RWPE2 (cell line): ENCODE results near the gene CRYAB.

ENCODE experiments used
- ATAC-seq: fragments of 200-7000 bp; cut with Tn5 transposase; 3 replicates; pipeline ENCODE4 v1.9.1; 2021; ENCODE audit warnings: low read depth
- DNase-seq: peaks from one replicate; pipeline ENCODE4 v3.0.0-alpha.2; 2020; ENCODE audit warnings: low spot score
- H3K27ac ChIP-seq: fragments of 450-650 bp; 2 replicates; pipeline ENCODE4 v1.5.1; 2017; ENCODE audit warnings: mild to moderate bottlenecking; ENCODE audit not compliant: poor library complexity, severe bottlenecking
- H3K27me3 ChIP-seq: fragments of 250-450 bp; sonication (Bioruptor Pico); 2 replicates; pipeline ENCODE4 v1.5.1; 2021; ENCODE audit warnings: mild to moderate bottlenecking, moderate library complexity; ENCODE audit not compliant: insufficient read depth, poor library complexity, severe bottlenecking
- H3K36me3 ChIP-seq: fragments of 250-450 bp; sonication (Bioruptor Pico); 2 replicates; pipeline ENCODE4 v1.5.1; 2020; ENCODE audit warnings: low read depth, mild to moderate bottlenecking, moderate library complexity
- H3K4me1 ChIP-seq: fragments of 250-450 bp; sonication (Bioruptor Pico); 2 replicates; pipeline ENCODE4 v1.5.1; 2021; ENCODE audit warnings: mild to moderate bottlenecking, moderate library complexity; ENCODE audit not compliant: insufficient read depth, poor library complexity, severe bottlenecking
- H3K4me3 ChIP-seq: fragments of 250-450 bp; sonication (Bioruptor Pico); 2 replicates; pipeline ENCODE4 v1.5.1; 2021; ENCODE audit warnings: mild to moderate bottlenecking, moderate library complexity; ENCODE audit not compliant: severe bottlenecking
- H3K9me3 ChIP-seq: fragments of 250-450 bp; sonication (Bioruptor Pico); 2 replicates; pipeline ENCODE4 v1.5.1; 2021; ENCODE audit warnings: mild to moderate bottlenecking, moderate library complexity; ENCODE audit not compliant: severe bottlenecking
- TF ChIP-seq, protein P1 (sequence below): fragments of 450-650 bp; IDR thresholded peaks from one replicate; pipeline ENCODE4 v1.5.1; 2017; ENCODE audit warnings: mild to moderate bottlenecking, moderate library complexity; ENCODE audit not compliant: poor library complexity, severe bottlenecking

Gene CRYAB

GRCh38 chr11:111921541-111922230 is 10.1 kb upstream of the CRYAB start:
- no peak overlapping the region for H3K27ac ChIP-seq
- no peak for ATAC-seq
- no peak for DNase-seq
- TF ChIP-seq, protein P1, sequence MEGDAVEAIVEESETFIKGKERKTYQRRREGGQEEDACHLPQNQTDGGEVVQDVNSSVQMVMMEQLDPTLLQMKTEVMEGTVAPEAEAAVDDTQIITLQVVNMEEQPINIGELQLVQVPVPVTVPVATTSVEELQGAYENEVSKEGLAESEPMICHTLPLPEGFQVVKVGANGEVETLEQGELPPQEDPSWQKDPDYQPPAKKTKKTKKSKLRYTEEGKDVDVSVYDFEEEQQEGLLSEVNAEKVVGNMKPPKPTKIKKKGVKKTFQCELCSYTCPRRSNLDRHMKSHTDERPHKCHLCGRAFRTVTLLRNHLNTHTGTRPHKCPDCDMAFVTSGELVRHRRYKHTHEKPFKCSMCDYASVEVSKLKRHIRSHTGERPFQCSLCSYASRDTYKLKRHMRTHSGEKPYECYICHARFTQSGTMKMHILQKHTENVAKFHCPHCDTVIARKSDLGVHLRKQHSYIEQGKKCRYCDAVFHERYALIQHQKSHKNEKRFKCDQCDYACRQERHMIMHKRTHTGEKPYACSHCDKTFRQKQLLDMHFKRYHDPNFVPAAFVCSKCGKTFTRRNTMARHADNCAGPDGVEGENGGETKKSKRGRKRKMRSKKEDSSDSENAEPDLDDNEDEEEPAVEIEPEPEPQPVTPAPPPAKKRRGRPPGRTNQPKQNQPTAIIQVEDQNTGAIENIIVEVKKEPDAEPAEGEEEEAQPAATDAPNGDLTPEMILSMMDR: no peak
- H3K4me1 ChIP-seq: peaks cover 8% of the 10 kb centered on the region
- no peaks in the 10 kb centered on the region for H3K9me3 ChIP-seq
- H3K4me3 ChIP-seq: no peak overlapping the region
- no peaks in the 10 kb centered on the region for H3K27me3 ChIP-seq
- H3K36me3 ChIP-seq: no peaks in the 10 kb centered on the region

DNA sequence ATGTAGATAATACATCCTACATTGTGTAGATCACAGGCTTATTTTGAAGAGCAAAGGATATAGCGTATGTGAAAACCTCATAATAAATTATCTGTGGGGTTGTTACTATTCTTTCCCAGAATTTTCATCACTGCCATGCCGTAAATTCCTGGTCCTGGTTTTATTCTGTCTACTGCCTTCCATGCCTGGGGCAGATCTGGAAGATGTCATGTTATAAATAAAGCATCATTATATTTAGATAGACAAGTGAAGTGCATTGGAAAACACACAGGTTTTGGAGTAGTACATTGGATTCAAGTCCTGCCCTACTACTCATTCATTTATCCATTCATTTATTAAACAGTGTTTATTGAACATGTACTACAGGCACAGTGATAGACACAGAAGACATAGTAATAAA is 9.3 kb upstream of the CRYAB start:
- DNase-seq: no peak
- Histone ChIP-seq H3K4me1 (peaks cover 8% of the 10 kb centered on the region), H3K27me3 (no peaks in the 10 kb centered on the region), H3K4me3 (no peak overlapping the region), H3K36me3 (no peaks in the 10 kb centered on the region), H3K27ac (no peak overlapping the region), H3K9me3 (no peaks in the 10 kb centered on the region)
- ATAC-seq: no peak
- TF ChIP-seq, protein P1: no peak

DNA sequence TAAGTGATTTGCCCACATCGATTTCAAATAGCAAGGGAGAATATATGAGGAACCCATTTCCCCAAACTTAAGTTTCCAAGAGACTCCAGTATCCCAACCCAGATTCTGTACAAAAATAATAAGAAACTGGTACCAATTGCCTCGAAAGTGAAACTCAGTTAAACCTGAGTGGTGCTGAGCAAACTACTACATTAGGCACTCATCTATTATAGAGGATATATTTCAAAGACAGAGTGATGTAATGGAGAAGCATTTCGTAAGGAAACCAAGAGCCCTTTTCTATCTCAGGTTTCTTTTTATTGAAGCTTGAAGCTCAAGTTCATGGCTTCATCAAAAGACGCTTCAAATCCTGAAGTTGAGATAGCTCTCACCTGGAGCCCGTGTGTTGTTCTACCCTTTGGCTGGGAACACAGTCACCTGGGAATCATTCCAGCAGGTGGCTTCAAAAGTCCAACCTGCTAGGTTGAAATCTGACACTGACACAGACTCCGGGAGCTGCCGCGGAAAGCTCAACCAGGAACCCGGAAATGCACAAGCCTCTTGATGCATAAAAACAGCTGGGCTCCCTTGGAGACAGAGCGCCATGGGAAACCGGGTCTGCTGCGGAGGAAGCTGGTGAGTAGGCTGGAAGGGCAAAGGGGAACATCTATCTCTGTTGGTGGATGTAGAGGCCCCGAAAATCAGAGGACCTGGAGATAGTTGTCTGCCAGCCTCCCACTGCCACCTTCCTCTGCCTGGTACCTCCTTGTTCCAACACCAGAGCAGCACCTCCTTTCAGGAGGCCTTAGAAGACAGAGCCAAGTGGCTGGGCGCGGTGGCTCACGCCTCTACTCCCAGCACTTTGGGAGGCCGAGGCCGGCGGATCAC is 7.1 kb upstream of the CRYAB start, which contains the start of gene C11orf52:
TSS of gene C11orf52 (plus strand) at position 524 of the 867 bp plus-strand sequence. CDS start at position 584, 60 bp downstream.
- H3K27ac ChIP-seq: no peak within 1 kb of the TSS
- TF ChIP-seq, protein P1: no peak

DNA sequence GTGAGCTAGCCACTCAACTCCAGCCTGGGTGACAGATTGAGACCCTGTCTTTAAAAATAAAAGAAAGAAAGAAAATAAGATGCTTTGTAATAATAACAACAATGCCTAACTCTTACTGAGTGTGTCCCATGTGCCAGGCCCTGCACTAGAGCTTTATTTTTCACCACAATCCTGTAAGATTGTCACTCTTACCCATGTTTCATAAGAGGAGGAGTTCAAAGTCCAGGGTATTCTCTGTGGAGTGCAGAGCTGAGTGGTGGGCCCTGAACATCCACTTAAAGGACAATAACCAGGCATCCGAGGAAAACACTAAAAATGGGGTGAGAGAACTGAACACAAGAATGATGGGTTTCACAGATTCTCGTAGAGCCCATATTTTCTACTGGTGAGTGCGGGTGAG is 6.2 kb upstream of the CRYAB start:
- TF ChIP-seq, protein P1: no peak

More for the DNA sequence above, 7.1 kb upstream of the CRYAB start, which contains the start of gene C11orf52:
- ATAC-seq (peak; percentile 87), DNase-seq (peak; percentile 66)
- Histone ChIP-seq H3K4me1 (peaks cover 8% of the 10 kb centered on the region), H3K36me3 (no peaks in the 10 kb centered on the region), H3K9me3 (no peaks in the 10 kb centered on the region), H3K27me3 (no peaks in the 10 kb centered on the region), H3K4me3 (no peak within 1 kb of the TSS)

More for the DNA sequence above, 6.2 kb upstream of the CRYAB start:
- H3K27ac ChIP-seq: no peak overlapping the region
- H3K27me3 ChIP-seq: no peaks in the 10 kb centered on the region
- H3K9me3 ChIP-seq: no peaks in the 10 kb centered on the region
- no peak for DNase-seq
- ATAC-seq: no peak
- no peak overlapping the region for H3K4me3 ChIP-seq
- H3K36me3 ChIP-seq: no peaks in the 10 kb centered on the region
- H3K4me1 ChIP-seq: peaks cover 8% of the 10 kb centered on the region
